A673 (cell line): ENCODE data around the gene SPATA32.

ENCODE experiments used
- EZH2 ChIP-seq: fragments of 200-600 bp; sonication (generic); IDR thresholded peaks from 2 replicates; pipeline ENCODE4 v1.6.1; 2017; ENCODE audit warnings: borderline replicate concordance, low read depth, mild to moderate bottlenecking, mixed read lengths, antibody characterized with exemption, low read length; ENCODE audit not compliant: poor library complexity, severe bottlenecking
- TF ChIP-seq, protein P1 (sequence below): fragments of 300-800, 200-600 bp; sonication (generic); conservative IDR thresholded peaks from 2 replicates; pipeline ENCODE4 v1.5.1; 2017; ENCODE audit warnings: low read depth, mild to moderate bottlenecking, antibody characterized with exemption, low read length, moderate library complexity, mixed read lengths

DNA sequence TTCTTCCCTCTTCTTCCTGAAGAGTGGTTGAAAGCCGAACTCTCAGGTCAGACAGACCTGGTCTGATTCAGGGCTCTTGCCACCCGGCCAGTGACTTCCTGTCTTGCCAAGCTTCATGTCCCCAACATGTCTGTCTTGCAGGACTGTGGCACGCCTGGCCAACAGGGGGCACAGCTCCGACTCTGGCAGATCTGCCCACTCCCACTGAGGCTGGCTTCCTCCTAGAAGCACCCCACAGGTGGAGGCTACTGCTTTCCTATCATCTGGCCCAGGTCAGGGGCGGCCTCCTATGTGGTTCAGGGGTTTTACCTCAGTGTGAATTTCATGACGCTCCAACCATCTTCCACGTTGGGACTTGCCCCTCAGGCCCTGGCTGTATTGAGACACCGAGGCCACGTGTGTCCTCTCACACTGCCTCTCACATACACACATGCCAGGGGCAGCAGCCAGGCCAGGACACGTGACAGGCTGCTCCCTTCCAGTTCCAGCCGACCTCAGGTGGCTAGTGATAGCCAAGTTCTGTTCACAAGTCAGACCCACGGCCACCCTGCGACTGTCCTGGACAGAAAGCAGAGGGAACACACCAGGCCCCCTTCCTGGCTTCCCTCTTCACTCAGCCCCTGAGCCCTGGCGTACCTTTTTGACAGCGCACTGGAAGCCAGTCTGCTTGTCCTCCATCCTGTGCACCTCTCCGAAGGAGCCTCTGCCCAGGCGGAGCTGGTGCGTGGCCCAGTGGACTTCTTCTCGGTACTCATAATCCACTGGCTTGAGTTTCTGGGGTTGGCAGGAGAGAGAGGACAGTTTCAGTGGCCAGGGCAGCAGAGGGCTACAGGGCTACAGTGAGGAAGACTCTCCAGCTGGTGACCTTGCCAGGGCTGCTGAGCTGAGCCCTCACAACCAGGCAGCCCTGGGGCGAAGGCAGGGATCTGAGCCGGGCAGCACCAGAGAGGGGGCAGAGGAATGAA lies 22.6 kb upstream of the SPATA32 start:
- TF ChIP-seq, protein P1, sequence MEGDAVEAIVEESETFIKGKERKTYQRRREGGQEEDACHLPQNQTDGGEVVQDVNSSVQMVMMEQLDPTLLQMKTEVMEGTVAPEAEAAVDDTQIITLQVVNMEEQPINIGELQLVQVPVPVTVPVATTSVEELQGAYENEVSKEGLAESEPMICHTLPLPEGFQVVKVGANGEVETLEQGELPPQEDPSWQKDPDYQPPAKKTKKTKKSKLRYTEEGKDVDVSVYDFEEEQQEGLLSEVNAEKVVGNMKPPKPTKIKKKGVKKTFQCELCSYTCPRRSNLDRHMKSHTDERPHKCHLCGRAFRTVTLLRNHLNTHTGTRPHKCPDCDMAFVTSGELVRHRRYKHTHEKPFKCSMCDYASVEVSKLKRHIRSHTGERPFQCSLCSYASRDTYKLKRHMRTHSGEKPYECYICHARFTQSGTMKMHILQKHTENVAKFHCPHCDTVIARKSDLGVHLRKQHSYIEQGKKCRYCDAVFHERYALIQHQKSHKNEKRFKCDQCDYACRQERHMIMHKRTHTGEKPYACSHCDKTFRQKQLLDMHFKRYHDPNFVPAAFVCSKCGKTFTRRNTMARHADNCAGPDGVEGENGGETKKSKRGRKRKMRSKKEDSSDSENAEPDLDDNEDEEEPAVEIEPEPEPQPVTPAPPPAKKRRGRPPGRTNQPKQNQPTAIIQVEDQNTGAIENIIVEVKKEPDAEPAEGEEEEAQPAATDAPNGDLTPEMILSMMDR: no peak
- TF ChIP-seq EZH2: no peak
